Left ventricle myocardium inferior (tissue), 1 donor: Measurements from ENCODE around the gene C1orf198. TPM values are rescaled to one million over a fixed set of nuclear protein-coding genes. Genes with fewer than 3 reads are reported as not detected.

Experiments
- DNase-seq: peaks from one replicate; pipeline ENCODE4 v3.0.0-alpha.2; 2020
- H3K27ac ChIP-seq: fragments of 200-600 bp; replicated peaks from 2 replicates; pipeline ENCODE4 v1.8.0; 2021
- H3K27me3 ChIP-seq: fragments of 200-600 bp; 2 replicates; pipeline ENCODE4 v1.8.0; 2021; ENCODE audit warnings: low read depth
- H3K36me3 ChIP-seq: fragments of 200-600 bp; 2 replicates; pipeline ENCODE4 v1.8.0; 2021
- H3K4me1 ChIP-seq: fragments of 200-600 bp; 2 replicates; pipeline ENCODE4 v1.8.0; 2021
- H3K4me3 ChIP-seq: fragments of 200-600 bp; 2 replicates; pipeline ENCODE4 v1.8.0; 2021; ENCODE audit warnings: mild to moderate bottlenecking, moderate library complexity
- H3K9me3 ChIP-seq: fragments of 200-600 bp; replicated peaks from 2 replicates; pipeline ENCODE4 v1.8.0; 2021
- CTCF ChIP-seq: fragments of 200-600 bp; IDR thresholded peaks from 2 replicates; pipeline ENCODE4 v1.8.0; 2021; ENCODE audit warnings: antibody characterized with exemption, mild to moderate bottlenecking, borderline replicate concordance
- intact Hi-C: fragments of 100-400 bp; cut with micrococcal nuclease; formaldehyde crosslinking; loops from one replicate; pipeline ENCODE4 v1.11.0; 2022
- total RNA-seq: library from RNA; stranded (reverse); fragmentation: NEBNext Ultra II Directional; extraction: Animal tissue kit (Norgen Biotek cat#: 25700); gene quantifications from one replicate; pipeline ENCODE4 v1.2.1, GENCODE V29; 2021
- donor health status: DM: no; HTN: yes; CAD: no; lungs with severe emphysema.

The C1orf198 gene
- total RNA-seq, 1 donor from 2014 or later: 32.7 TPM

GRCh38 chr1:230902349-230902923, 34.1 kb upstream of the C1orf198 start:
- Histone ChIP-seq H3K4me1 (peaks cover 7% of the 10 kb centered on the region), H3K36me3 (peaks cover 22% of the 10 kb centered on the region), H3K27me3 (no peaks in the 10 kb centered on the region), H3K4me3 (no peak overlapping the region), H3K27ac (no peak overlapping the region), H3K9me3 (no peaks in the 10 kb centered on the region)
- intact Hi-C loops: no loop called here
- DNase-seq: no peak
- TF ChIP-seq CTCF: no peak

GRCh38 chr1:230901671-230902070, 33.4 kb upstream of the C1orf198 start:
- no peaks in the 10 kb centered on the region for H3K9me3 ChIP-seq
- no peak for TF ChIP-seq CTCF
- no peak for DNase-seq
- intact Hi-C loops: no loop called here
- no peaks in the 10 kb centered on the region for H3K27me3 ChIP-seq
- no peak overlapping the region for H3K4me3 ChIP-seq
- H3K4me1 ChIP-seq: peaks cover 7% of the 10 kb centered on the region
- H3K36me3 ChIP-seq: peaks cover 14% of the 10 kb centered on the region
- no peak overlapping the region for H3K27ac ChIP-seq

DNA sequence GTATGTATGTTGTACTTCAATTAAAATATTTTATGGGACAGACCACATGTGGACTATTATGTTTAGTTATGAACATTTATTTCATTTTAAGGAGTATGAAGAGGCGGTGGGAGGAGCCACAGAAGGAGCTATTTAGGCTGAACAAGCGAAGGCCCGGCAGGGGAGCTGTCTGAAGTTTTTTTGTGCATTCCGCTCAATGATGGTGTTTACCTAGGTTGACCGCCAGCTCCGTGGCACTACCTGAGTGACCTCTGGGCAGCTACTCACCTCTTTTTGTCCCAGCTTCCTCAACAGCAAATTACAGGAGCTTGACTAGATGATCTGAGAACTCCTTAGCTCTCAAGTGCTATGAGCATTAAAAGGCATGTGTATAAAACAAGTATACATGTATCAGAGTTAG, 32.7 kb upstream of the C1orf198 start:
- Histone ChIP-seq H3K27me3 (no peaks in the 10 kb centered on the region), H3K36me3 (peaks cover 8% of the 10 kb centered on the region), H3K4me3 (no peak overlapping the region), H3K9me3 (no peaks in the 10 kb centered on the region), H3K27ac (no peak overlapping the region), H3K4me1 (peaks cover 7% of the 10 kb centered on the region)
- intact Hi-C loops: no loop called here
- DNase-seq: no peak
- TF ChIP-seq CTCF: no peak

- H3K27ac ChIP-seq: no peak overlapping the region
- intact Hi-C loops: no loop called here
Measured at GRCh38 chr1:230899841-230900251, 31.5 kb upstream of the C1orf198 start.

DNA sequence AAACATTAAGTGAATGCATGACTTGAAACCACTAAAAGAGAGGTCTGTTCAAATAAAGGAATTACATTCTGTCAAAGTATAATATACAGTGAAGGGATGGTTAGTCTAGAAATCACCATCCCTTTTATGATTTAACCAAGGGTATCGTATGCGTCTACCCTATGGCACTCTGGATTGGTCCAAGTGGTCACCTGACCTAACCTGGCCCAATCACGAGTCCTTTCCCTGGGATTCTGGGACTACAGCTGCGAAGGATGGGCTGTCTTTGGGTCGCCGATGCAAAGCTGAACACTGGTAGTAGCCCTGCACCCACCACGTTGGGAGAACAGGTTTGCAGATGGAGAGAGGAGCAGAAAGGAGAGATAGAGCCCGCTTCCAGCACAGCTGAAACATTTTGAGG, 30.4 kb upstream of the C1orf198 start:
- TF ChIP-seq CTCF: no peak
- no peak for DNase-seq
- no peaks in the 10 kb centered on the region for H3K27me3 ChIP-seq
- H3K27ac ChIP-seq: no peak overlapping the region
- intact Hi-C loops: no loop called here
- H3K9me3 ChIP-seq: no peaks in the 10 kb centered on the region
- H3K4me1 ChIP-seq: peaks cover 7% of the 10 kb centered on the region
- peaks cover 6% of the 10 kb centered on the region for H3K36me3 ChIP-seq
- H3K4me3 ChIP-seq: no peak overlapping the region

More at GRCh38 chr1:230899841-230900251, 31.5 kb upstream of the C1orf198 start:
- Histone ChIP-seq H3K9me3 (no peaks in the 10 kb centered on the region), H3K4me3 (no peak overlapping the region), H3K27me3 (no peaks in the 10 kb centered on the region), H3K36me3 (peaks cover 7% of the 10 kb centered on the region), H3K4me1 (peaks cover 7% of the 10 kb centered on the region)
- TF ChIP-seq CTCF: no peak
- DNase-seq: no peak
